Nephron progenitor cell (in vitro differentiated cells): ENCODE data around the gene RAP1GAP2.

ENCODE experiments used
- DNase-seq: peaks from one replicate; pipeline ENCODE4 v3.0.0; 2021
- H3K27ac Mint-ChIP-seq: 2 replicates; pipeline ENCODE4 v1.8.0; 2021; ENCODE audit warnings: mild to moderate bottlenecking, moderate library complexity, mixed read lengths
- H3K27me3 Mint-ChIP-seq: 2 replicates; pipeline ENCODE4 v1.8.0; 2021; ENCODE audit warnings: mild to moderate bottlenecking, low read depth, mixed read lengths; ENCODE audit not compliant: poor library complexity
- H3K36me3 Mint-ChIP-seq: 2 replicates; pipeline ENCODE4 v1.8.0; 2021; ENCODE audit warnings: low read depth, mixed read lengths
- H3K4me1 Mint-ChIP-seq: 2 replicates; pipeline ENCODE4 v1.8.0; 2021; ENCODE audit warnings: mixed read lengths
- H3K4me3 Mint-ChIP-seq: 2 replicates; pipeline ENCODE4 v1.8.0; 2021; ENCODE audit warnings: mild to moderate bottlenecking, moderate library complexity, mixed read lengths
- H3K9me3 Mint-ChIP-seq: 2 replicates; pipeline ENCODE4 v1.8.0; 2021; ENCODE audit warnings: mild to moderate bottlenecking, moderate library complexity, mixed read lengths
- CTCF ChIP-seq: fragments of 200-600 bp; sonication (generic); IDR thresholded peaks from 2 replicates; pipeline ENCODE4 v1.5.0; 2021; ENCODE audit warnings: antibody characterized with exemption

RAP1GAP2 gene

GRCh38 chr17:3020381-3020780, 224.1 kb downstream of the RAP1GAP2 start:
- H3K27me3 Mint-ChIP-seq, result peaks cover 10% of the 10 kb centered on the region
- H3K36me3 Mint-ChIP-seq, result peaks cover 11% of the 10 kb centered on the region
- H3K27ac Mint-ChIP-seq, result no peak overlapping the region
- no peak for DNase-seq
- no peaks in the 10 kb centered on the region for H3K4me1 Mint-ChIP-seq
- no peak for TF ChIP-seq CTCF
- H3K4me3 Mint-ChIP-seq, result no peak overlapping the region
- H3K9me3 Mint-ChIP-seq, result peaks cover 39% of the 10 kb centered on the region

GRCh38 chr17:3022197-3022596, 226.0 kb downstream of the RAP1GAP2 start:
- TF ChIP-seq CTCF, result no peak
- Mint-ChIP-seq H3K4me3 (no peak overlapping the region), H3K36me3 (peaks cover 11% of the 10 kb centered on the region), H3K27ac (no peak overlapping the region), H3K9me3 (peaks cover 39% of the 10 kb centered on the region), H3K27me3 (peaks cover 7% of the 10 kb centered on the region), H3K4me1 (peaks cover 7% of the 10 kb centered on the region)
- DNase-seq, result no peak

- Mint-ChIP-seq H3K36me3 (peaks cover 11% of the 10 kb centered on the region), H3K9me3 (peaks cover 39% of the 10 kb centered on the region), H3K27ac (no peak overlapping the region), H3K4me3 (no peak overlapping the region), H3K4me1 (peaks cover 22% of the 10 kb centered on the region), H3K27me3 (peaks cover 4% of the 10 kb centered on the region)
- no peak for TF ChIP-seq CTCF
- DNase-seq, result no peak
Measured at GRCh38 chr17:3024346-3024745, 228.1 kb downstream of the RAP1GAP2 start.

- DNase-seq, result no peak
- peaks cover 11% of the 10 kb centered on the region for H3K36me3 Mint-ChIP-seq
- TF ChIP-seq CTCF, result no peak
- no peak overlapping the region for H3K4me3 Mint-ChIP-seq
- H3K27me3 Mint-ChIP-seq, result no peaks in the 10 kb centered on the region
- no peak overlapping the region for H3K27ac Mint-ChIP-seq
- H3K4me1 Mint-ChIP-seq, result peaks cover 24% of the 10 kb centered on the region
- H3K9me3 Mint-ChIP-seq, result peaks cover 39% of the 10 kb centered on the region
Measured at GRCh38 chr17:3025421-3026124, 229.3 kb downstream of the RAP1GAP2 start.

- no peak for TF ChIP-seq CTCF
- Mint-ChIP-seq H3K36me3 (peaks cover 11% of the 10 kb centered on the region), H3K4me3 (no peak overlapping the region), H3K4me1 (peaks cover 24% of the 10 kb centered on the region), H3K27ac (no peak overlapping the region), H3K9me3 (peaks cover 34% of the 10 kb centered on the region), H3K27me3 (no peaks in the 10 kb centered on the region)
- no peak for DNase-seq
Measured at GRCh38 chr17:3026125-3026855, 230.1 kb downstream of the RAP1GAP2 start.
